ENCODE results near the gene TMEM150B.

DNA sequence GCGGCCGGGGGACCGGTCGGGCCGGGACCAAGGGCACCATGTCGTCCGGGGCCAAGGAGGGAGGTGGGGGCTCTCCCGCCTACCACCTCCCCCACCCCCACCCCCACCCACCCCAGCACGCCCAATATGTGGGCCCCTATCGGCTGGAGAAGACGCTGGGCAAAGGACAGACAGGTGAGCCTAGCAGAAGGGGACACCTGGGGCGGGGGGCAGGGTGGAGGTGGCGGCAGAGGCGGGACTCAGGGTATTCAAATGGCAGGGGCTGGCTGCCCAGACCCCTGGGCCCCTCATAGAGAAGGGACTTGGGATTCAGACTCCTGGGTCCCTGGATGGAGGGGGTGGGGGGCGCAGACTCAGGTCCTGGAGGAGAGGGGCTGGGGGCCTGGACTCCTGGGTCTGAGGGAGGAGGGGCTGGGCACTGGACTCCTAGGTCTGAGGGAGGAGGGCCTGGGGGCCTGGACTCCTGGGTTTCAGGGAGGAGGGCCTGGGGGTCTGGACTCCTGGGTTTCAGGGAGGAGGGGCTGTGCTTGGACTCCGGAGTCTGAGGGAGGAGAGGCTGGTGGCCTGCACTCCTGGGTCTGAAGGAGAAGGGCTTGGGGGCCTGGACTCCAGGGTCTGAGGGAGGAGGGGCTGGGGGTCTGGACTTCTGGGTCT lies 40.6 kb downstream of the TMEM150B start:
- TF ChIP-seq EP300 (IDR thresholded peaks at IDR 0.05) (no peak), POLR2A (IDR thresholded peaks at IDR 0.05) (no peak)
